HepG2 (cell line): ENCODE measurements around the gene GRB10. TPM values are rescaled to one million over a fixed set of nuclear protein-coding genes. Genes with fewer than 3 reads are reported as not detected.

Experiments used
- FOXJ3 ChIP-seq: sonication (generic); formaldehyde crosslinking; IDR thresholded peaks from 2 replicates; pipeline ENCODE4 v1.4.0; 2020; ENCODE audit warnings: missing genetic modification reagents, mild to moderate bottlenecking, borderline replicate concordance
- HDAC1 ChIP-seq: sonication (generic); formaldehyde crosslinking; IDR thresholded peaks from 2 replicates; pipeline ENCODE4 v1.5.1; 2020; ENCODE audit warnings: mild to moderate bottlenecking, missing genetic modification reagents
- KAT7 ChIP-seq: IDR thresholded peaks from 2 replicates; pipeline ENCODE4 v1.6.1; 2018; ENCODE audit warnings: borderline replicate concordance, missing compliant biosample characterization
- KDM1A ChIP-seq: IDR thresholded peaks from 2 replicates; pipeline ENCODE4 v1.6.1; 2016; ENCODE audit warnings: missing compliant biosample characterization
- KMT2A ChIP-seq: sonication (generic); formaldehyde crosslinking; IDR thresholded peaks from 2 replicates; pipeline ENCODE4 v1.4.0; 2020; ENCODE audit warnings: missing genetic modification reagents
- POGZ ChIP-seq: sonication (generic); formaldehyde crosslinking; IDR thresholded peaks from 2 replicates; pipeline ENCODE4 v1.4.0; 2020; ENCODE audit warnings: mild to moderate bottlenecking, missing genetic modification reagents
- TFE3 ChIP-seq: IDR thresholded peaks from 2 replicates; pipeline ENCODE4 v1.6.1; 2016
- ZNF225 ChIP-seq: sonication (generic); formaldehyde crosslinking; IDR thresholded peaks from 2 replicates; pipeline ENCODE4 v1.4.0; 2020; ENCODE audit warnings: mild to moderate bottlenecking, missing genetic modification reagents
- ZNF432 ChIP-seq: sonication (generic); formaldehyde crosslinking; IDR thresholded peaks from 2 replicates; pipeline ENCODE4 v1.5.0; 2020; ENCODE audit warnings: missing genetic modification reagents, mild to moderate bottlenecking, borderline replicate concordance
- ZNF639 ChIP-seq: conservative IDR thresholded peaks from 2 replicates; pipeline ENCODE4 v1.6.1; 2018; ENCODE audit warnings: missing genetic modification reagents
- ZSCAN12 ChIP-seq: sonication (generic); formaldehyde crosslinking; IDR thresholded peaks from 2 replicates; pipeline ENCODE4 v1.9.0; 2021; ENCODE audit warnings: mild to moderate bottlenecking, missing genetic modification reagents
- polyA plus RNA-seq, 8 experiments: library from polyadenylated mRNA; depleted of rRNA in 3 of 8; stranded (reverse) in 7 of 8; unstranded in 1 of 8; fragments of >200 nt; fragmentation: Illumina TruSeq in 4 of 8; extraction: Trizol in 4 of 8; gene quantifications; 2 replicates each; pipeline versions ENCODE4 v1.2.1 to v1.2.3, GENCODE V29; 2011 to 2016; ENCODE audit warnings: low read depth in 4 of 8, missing spikeins in 1 of 8, mixed read lengths in 1 of 8; ENCODE audit not compliant: insufficient read depth in 1 of 8
- total RNA-seq, 5 experiments: library from RNA; depleted of rRNA; stranded (reverse); fragments of >200 nt; fragmentation: Illumina TruSeq; extraction: Trizol; gene quantifications; 2 replicates each; pipeline ENCODE4 v1.2.3, GENCODE V29; 2016; ENCODE audit warnings: low read depth in 1 of 5
- TF ChIP-seq, protein P1 (sequence below): sonication (generic); formaldehyde crosslinking; IDR thresholded peaks from 2 replicates; pipeline ENCODE4 v1.4.0; 2020; ENCODE audit warnings: missing genetic modification reagents
- TF ChIP-seq, protein P2 (sequence below): sonication (generic); formaldehyde crosslinking; IDR thresholded peaks from 2 replicates; pipeline ENCODE4 v1.5.0; 2020; ENCODE audit warnings: mild to moderate bottlenecking, missing genetic modification reagents, borderline replicate concordance
- TF ChIP-seq, protein P3 (sequence below): IDR thresholded peaks from 2 replicates; pipeline ENCODE4 v1.6.1; 2016; ENCODE audit warnings: low read depth

The GRB10 gene
- total and polyA plus RNA-seq, 2 of the 13 experiments (the other 11 are each of a cell fraction or from before 2014, with no cell fraction given): 4.0 to 6.8 TPM

DNA sequence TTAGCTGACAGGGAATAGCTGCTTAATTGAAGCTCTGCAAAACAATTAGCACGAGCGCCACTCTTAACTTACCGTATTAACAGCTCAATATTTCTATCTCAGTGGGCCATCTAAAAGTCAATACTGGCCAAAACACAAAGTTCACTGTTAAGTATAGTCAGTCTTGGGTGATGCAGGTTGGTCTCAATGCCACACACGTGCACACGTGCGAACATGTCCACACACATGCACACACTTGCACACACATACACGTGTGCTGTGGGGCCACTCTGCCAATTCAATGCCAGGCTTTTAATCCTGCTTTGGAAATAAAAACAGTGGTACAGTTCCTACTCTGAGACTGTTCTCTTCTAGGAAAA, 105.1 kb downstream of the GRB10 start (continued):
- TF ChIP-seq FOXJ3 (CRISPR knock-in tag): peak; percentile 17; the same call in 1 of the 2 replicates
- TF ChIP-seq TFE3 (CRISPR knock-in tag): no peak
- TF ChIP-seq HDAC1 (CRISPR knock-in tag): peak; percentile 33; the same call in 1 of the 2 replicates
- TF ChIP-seq ZNF432 (CRISPR knock-in tag): no peak
- TF ChIP-seq ZNF225 (CRISPR knock-in tag): no peak
- TF ChIP-seq, protein P1, sequence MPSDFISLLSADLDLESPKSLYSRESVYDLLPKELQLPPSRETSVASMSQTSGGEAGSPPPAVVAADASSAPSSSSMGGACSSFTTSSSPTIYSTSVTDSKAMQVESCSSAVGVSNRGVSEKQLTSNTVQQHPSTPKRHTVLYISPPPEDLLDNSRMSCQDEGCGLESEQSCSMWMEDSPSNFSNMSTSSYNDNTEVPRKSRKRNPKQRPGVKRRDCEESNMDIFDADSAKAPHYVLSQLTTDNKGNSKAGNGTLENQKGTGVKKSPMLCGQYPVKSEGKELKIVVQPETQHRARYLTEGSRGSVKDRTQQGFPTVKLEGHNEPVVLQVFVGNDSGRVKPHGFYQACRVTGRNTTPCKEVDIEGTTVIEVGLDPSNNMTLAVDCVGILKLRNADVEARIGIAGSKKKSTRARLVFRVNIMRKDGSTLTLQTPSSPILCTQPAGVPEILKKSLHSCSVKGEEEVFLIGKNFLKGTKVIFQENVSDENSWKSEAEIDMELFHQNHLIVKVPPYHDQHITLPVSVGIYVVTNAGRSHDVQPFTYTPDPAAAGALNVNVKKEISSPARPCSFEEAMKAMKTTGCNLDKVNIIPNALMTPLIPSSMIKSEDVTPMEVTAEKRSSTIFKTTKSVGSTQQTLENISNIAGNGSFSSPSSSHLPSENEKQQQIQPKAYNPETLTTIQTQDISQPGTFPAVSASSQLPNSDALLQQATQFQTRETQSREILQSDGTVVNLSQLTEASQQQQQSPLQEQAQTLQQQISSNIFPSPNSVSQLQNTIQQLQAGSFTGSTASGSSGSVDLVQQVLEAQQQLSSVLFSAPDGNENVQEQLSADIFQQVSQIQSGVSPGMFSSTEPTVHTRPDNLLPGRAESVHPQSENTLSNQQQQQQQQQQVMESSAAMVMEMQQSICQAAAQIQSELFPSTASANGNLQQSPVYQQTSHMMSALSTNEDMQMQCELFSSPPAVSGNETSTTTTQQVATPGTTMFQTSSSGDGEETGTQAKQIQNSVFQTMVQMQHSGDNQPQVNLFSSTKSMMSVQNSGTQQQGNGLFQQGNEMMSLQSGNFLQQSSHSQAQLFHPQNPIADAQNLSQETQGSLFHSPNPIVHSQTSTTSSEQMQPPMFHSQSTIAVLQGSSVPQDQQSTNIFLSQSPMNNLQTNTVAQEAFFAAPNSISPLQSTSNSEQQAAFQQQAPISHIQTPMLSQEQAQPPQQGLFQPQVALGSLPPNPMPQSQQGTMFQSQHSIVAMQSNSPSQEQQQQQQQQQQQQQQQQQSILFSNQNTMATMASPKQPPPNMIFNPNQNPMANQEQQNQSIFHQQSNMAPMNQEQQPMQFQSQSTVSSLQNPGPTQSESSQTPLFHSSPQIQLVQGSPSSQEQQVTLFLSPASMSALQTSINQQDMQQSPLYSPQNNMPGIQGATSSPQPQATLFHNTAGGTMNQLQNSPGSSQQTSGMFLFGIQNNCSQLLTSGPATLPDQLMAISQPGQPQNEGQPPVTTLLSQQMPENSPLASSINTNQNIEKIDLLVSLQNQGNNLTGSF: no peak
- TF ChIP-seq KDM1A (CRISPR knock-in tag): no peak
- 0 out of 2 replicates have a peak, but pooled peaks have one; percentile 33 for TF ChIP-seq POGZ (CRISPR knock-in tag)
- TF ChIP-seq ZNF639 (CRISPR knock-in tag): no peak
- TF ChIP-seq, protein P2, sequence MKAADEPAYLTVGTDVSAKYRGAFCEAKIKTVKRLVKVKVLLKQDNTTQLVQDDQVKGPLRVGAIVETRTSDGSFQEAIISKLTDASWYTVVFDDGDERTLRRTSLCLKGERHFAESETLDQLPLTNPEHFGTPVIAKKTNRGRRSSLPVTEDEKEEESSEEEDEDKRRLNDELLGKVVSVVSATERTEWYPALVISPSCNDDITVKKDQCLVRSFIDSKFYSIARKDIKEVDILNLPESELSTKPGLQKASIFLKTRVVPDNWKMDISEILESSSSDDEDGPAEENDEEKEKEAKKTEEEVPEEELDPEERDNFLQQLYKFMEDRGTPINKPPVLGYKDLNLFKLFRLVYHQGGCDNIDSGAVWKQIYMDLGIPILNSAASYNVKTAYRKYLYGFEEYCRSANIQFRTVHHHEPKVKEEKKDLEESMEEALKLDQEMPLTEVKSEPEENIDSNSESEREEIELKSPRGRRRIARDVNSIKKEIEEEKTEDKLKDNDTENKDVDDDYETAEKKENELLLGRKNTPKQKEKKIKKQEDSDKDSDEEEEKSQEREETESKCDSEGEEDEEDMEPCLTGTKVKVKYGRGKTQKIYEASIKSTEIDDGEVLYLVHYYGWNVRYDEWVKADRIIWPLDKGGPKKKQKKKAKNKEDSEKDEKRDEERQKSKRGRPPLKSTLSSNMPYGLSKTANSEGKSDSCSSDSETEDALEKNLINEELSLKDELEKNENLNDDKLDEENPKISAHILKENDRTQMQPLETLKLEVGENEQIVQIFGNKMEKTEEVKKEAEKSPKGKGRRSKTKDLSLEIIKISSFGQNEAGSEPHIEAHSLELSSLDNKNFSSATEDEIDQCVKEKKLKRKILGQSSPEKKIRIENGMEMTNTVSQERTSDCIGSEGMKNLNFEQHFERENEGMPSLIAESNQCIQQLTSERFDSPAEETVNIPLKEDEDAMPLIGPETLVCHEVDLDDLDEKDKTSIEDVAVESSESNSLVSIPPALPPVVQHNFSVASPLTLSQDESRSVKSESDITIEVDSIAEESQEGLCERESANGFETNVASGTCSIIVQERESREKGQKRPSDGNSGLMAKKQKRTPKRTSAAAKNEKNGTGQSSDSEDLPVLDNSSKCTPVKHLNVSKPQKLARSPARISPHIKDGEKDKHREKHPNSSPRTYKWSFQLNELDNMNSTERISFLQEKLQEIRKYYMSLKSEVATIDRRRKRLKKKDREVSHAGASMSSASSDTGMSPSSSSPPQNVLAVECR (CRISPR knock-in tag): no peak
- TF ChIP-seq, protein P3, sequence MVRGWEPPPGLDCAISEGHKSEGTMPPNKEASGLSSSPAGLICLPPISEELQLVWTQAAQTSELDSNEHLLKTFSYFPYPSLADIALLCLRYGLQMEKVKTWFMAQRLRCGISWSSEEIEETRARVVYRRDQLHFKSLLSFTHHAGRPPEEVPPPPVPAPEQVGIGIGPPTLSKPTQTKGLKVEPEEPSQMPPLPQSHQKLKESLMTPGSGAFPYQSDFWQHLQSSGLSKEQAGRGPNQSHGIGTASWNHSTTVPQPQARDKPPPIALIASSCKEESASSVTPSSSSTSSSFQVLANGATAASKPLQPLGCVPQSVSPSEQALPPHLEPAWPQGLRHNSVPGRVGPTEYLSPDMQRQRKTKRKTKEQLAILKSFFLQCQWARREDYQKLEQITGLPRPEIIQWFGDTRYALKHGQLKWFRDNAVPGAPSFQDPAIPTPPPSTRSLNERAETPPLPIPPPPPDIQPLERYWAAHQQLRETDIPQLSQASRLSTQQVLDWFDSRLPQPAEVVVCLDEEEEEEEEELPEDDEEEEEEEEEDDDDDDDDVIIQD (CRISPR knock-in tag): no peak
- TF ChIP-seq KMT2A (CRISPR knock-in tag): no peak
- TF ChIP-seq ZSCAN12: no peak
- no peak for TF ChIP-seq KAT7 (CRISPR knock-in tag)
